Natural killer cell (primary cell): ENCODE results near the gene EMC1. TPM values are rescaled to one million over a fixed set of nuclear protein-coding genes. Genes with fewer than 3 reads are reported as not detected.

Experiments used
- ATAC-seq, 3 donors: fragments of 150-1000 bp in 2 of 3; fragments of 200-7000 bp in 1 of 3; cut with Tn5 transposase; 1 replicate in 1 of 3; 2 replicates in 2 of 3; pipeline ENCODE4 v1.10.0; 2021; ENCODE audit warnings: mild to moderate bottlenecking in 2 of 3, moderate library complexity in 2 of 3
- DNase-seq, 2 donors: peaks; one replicate each; pipeline versions ENCODE4 v3.0.0 to v3.0.0-alpha.2; 2013 to 2021; ENCODE audit warnings: mixed read lengths in 1 of 2
- H3K27ac ChIP-seq: one replicate; pipeline ENCODE4 v1.5.1; 2013; ENCODE audit warnings: mild to moderate bottlenecking, low read length
- H3K27me3 ChIP-seq: one replicate; pipeline ENCODE4 v1.6.1; 2013; ENCODE audit warnings: low read length; ENCODE audit not compliant: control insufficient read depth, insufficient read depth
- H3K36me3 ChIP-seq: one replicate; pipeline ENCODE4 v1.6.1; 2013; ENCODE audit warnings: low read length; ENCODE audit not compliant: control insufficient read depth, insufficient read depth
- H3K4me1 ChIP-seq: one replicate; pipeline ENCODE4 v1.6.1; 2013; ENCODE audit warnings: low read length; ENCODE audit not compliant: control insufficient read depth, insufficient read depth
- H3K4me3 ChIP-seq: one replicate; pipeline ENCODE4 v1.5.1; 2013; ENCODE audit warnings: low read length
- H3K9me3 ChIP-seq: one replicate; pipeline ENCODE4 v1.6.1; 2013; ENCODE audit warnings: low read length; ENCODE audit not compliant: control insufficient read depth, insufficient read depth
- H3K27ac Mint-ChIP-seq, 2 donors: one replicate each; pipeline ENCODE4 v1.8.0; 2022; ENCODE audit warnings: mild to moderate bottlenecking in 2 of 2, mixed read lengths in 2 of 2, moderate library complexity in 1 of 2
- H3K27me3 Mint-ChIP-seq, 2 donors: one replicate each; pipeline ENCODE4 v1.8.0; 2022; ENCODE audit warnings: low read depth in 2 of 2, mixed read lengths in 2 of 2
- H3K36me3 Mint-ChIP-seq: one replicate; pipeline ENCODE4 v1.8.0; 2022; ENCODE audit warnings: mixed read lengths
- H3K4me1 Mint-ChIP-seq, 2 donors: one replicate each; pipeline ENCODE4 v1.8.0; 2022; ENCODE audit warnings: mixed read lengths in 2 of 2
- H3K4me3 Mint-ChIP-seq: one replicate; pipeline ENCODE4 v1.8.0; 2022; ENCODE audit warnings: mild to moderate bottlenecking, moderate library complexity, mixed read lengths
- H3K9me3 Mint-ChIP-seq, 2 donors: one replicate each; pipeline ENCODE4 v1.8.0; 2022; ENCODE audit warnings: mixed read lengths in 2 of 2
- CTCF ChIP-seq: fragments of 200-600 bp; IDR thresholded peaks from one replicate; pipeline ENCODE4 v1.8.0; 2022; ENCODE audit warnings: antibody characterized with exemption
- WGBS: methylation state at CpG from one replicate; pipeline ENCODE4 v1.1.7; 2013; ENCODE audit warnings: missing lambda C conversion rate; ENCODE audit not compliant: insufficient coverage; 5-methylcytosine and 5-hydroxymethylcytosine counted together
- intact Hi-C: fragments of 100-400 bp; cut with micrococcal nuclease; formaldehyde crosslinking; loops from one replicate; pipeline ENCODE4 v1.14.2; 2022
- total RNA-seq, 4 donors: library from RNA; stranded (reverse); fragments of 120-200 nt in 1 of 4; gene quantifications; one replicate each; pipeline versions ENCODE4 v1.2.3 to v1.2.4, GENCODE V29; 2013 to 2022

Gene EMC1
- total RNA-seq, 3 donors from 2014 or later (not counting 1 experiment from before 2014, with no cell fraction given): 30.7 to 36.0 (median 33.5) TPM

GRCh38 chr1:19204446-19205266, 46.7 kb downstream of the EMC1 start:
- H3K27me3 Mint-ChIP-seq: no peaks in the 10 kb centered on the region
- ATAC-seq: no peak
- H3K9me3 Mint-ChIP-seq: no peaks in the 10 kb centered on the region
- intact Hi-C loops: no loop called here
- H3K36me3 Mint-ChIP-seq: peaks cover 1% of the 10 kb centered on the region
- H3K4me1 Mint-ChIP-seq: peaks cover 44 to 51% of the 10 kb centered on the region in 2 donors
- Histone ChIP-seq H3K9me3 (no peaks in the 10 kb centered on the region), H3K4me3 (no peak overlapping the region), H3K36me3 (peaks cover 11% of the 10 kb centered on the region), H3K4me1 (peaks cover 3% of the 10 kb centered on the region), H3K27me3 (no peaks in the 10 kb centered on the region), H3K27ac (no peak overlapping the region)
- 99% methylated on average over 5 of the region's 6 CpGs for WGBS
- DNase-seq: no peak
- H3K27ac Mint-ChIP-seq: no peak overlapping the region
- TF ChIP-seq CTCF: no peak
- no peak overlapping the region for H3K4me3 Mint-ChIP-seq

- ATAC-seq (no peak), DNase-seq (no peak)
- Histone ChIP-seq H3K27ac (no peak overlapping the region), H3K36me3 (peaks cover 23% of the 10 kb centered on the region), H3K4me3 (no peak overlapping the region), H3K4me1 (peaks cover 3% of the 10 kb centered on the region), H3K27me3 (no peaks in the 10 kb centered on the region), H3K9me3 (no peaks in the 10 kb centered on the region)
- no peak overlapping the region for H3K27ac Mint-ChIP-seq
- TF ChIP-seq CTCF: no peak
- 94% methylated on average over 1 of the region's 2 CpGs for WGBS
- peaks cover 36 to 45% of the 10 kb centered on the region in 2 donors for H3K4me1 Mint-ChIP-seq
- intact Hi-C loops: no loop called here
- H3K36me3 Mint-ChIP-seq: peaks cover 12% of the 10 kb centered on the region
- H3K27me3 Mint-ChIP-seq: no peaks in the 10 kb centered on the region
- H3K9me3 Mint-ChIP-seq: no peaks in the 10 kb centered on the region
- no peak overlapping the region for H3K4me3 Mint-ChIP-seq
Measured at GRCh38 chr1:19203440-19203839, 47.9 kb downstream of the EMC1 start.

- no peak for TF ChIP-seq CTCF
- DNase-seq (peak in 1 of 2 donors; percentile 38), ATAC-seq (peak in 1 of 3 donors; percentile 40)
- WGBS: 58% methylated on average over 3 of the region's 3 CpGs
- H3K4me1 ChIP-seq: peaks cover 3% of the 10 kb centered on the region
- no peaks in the 10 kb centered on the region for H3K9me3 ChIP-seq
- H3K4me3 Mint-ChIP-seq: no peak overlapping the region
- H3K27me3 ChIP-seq: no peaks in the 10 kb centered on the region
- H3K9me3 Mint-ChIP-seq: no peaks in the 10 kb centered on the region
- H3K36me3 Mint-ChIP-seq: peaks cover 16% of the 10 kb centered on the region
- peaks cover 36 to 40% of the 10 kb centered on the region in 2 donors for H3K4me1 Mint-ChIP-seq
- no peak overlapping the region for H3K27ac ChIP-seq
- H3K27me3 Mint-ChIP-seq: no peaks in the 10 kb centered on the region
- peaks cover 33% of the 10 kb centered on the region for H3K36me3 ChIP-seq
- no peak overlapping the region for H3K4me3 ChIP-seq
- intact Hi-C loops: no loop called here
- peak overlapping the region in 1 of 2 donors; percentile 67 for H3K27ac Mint-ChIP-seq
Measured at GRCh38 chr1:19202396-19202795, 48.9 kb downstream of the EMC1 start.
